ENCODE measurements around the gene GRAP.
A peak's percentile ranks its signal among the peaks of the same experiment; 100 is the strongest.

Gene GRAP

DNA sequence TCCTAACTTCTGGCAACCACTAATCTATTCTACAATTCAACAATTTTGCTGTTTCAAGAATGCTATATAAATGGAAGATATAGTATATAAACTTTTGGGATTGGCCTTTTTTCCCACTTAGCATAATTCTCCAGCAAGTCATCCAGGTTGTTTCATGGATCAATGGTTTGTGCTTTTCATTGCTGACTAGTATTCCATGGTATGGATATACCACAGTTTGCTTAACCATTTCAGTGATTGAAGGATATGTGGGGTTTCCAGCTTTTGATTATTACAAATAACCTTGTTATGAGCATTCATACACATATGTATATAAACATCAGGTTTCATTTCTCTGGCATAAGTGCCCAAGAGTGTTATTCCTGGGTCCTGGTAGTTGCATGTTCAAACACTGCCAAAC is 40.1 kb downstream of the GRAP start:
- TF ChIP-seq, protein P1, sequence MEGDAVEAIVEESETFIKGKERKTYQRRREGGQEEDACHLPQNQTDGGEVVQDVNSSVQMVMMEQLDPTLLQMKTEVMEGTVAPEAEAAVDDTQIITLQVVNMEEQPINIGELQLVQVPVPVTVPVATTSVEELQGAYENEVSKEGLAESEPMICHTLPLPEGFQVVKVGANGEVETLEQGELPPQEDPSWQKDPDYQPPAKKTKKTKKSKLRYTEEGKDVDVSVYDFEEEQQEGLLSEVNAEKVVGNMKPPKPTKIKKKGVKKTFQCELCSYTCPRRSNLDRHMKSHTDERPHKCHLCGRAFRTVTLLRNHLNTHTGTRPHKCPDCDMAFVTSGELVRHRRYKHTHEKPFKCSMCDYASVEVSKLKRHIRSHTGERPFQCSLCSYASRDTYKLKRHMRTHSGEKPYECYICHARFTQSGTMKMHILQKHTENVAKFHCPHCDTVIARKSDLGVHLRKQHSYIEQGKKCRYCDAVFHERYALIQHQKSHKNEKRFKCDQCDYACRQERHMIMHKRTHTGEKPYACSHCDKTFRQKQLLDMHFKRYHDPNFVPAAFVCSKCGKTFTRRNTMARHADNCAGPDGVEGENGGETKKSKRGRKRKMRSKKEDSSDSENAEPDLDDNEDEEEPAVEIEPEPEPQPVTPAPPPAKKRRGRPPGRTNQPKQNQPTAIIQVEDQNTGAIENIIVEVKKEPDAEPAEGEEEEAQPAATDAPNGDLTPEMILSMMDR (conservative IDR thresholded peaks at IDR 0.05), result no peak
- TF ChIP-seq ZFX (IDR thresholded peaks at IDR 0.05), result no peak
- no peak overlapping the region for H3K27ac ChIP-seq

DNA sequence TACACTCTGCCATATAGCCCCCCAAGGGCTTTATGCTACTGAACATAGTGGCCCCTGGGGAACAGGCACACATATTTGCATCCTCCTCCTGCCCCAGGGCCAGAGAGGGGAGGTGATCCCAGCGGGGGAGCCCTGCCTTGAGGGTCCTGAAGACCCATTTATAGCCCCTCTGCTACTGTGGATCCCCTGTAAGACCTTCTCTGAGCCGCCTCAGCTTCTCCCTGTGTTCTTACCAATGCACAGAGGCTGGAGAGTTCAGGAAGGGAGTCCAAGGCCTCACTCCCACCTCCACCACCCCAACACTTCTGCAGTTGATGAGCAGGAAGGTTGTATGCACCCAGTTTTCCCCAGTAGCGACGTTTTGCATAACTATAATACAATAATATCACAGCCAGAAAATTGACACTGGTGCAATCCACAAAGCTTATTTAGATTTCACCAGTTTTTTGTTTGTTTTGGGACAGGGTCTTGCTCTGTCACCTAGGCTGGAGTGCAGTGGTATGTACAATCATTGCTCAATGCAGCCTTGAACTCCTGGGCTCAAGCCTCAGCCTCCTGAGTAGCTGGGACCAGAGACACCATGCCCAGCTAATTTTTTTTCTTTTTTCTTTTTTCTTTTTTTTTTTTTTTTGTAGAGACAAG is 40.8 kb downstream of the GRAP start:
- H3K27ac ChIP-seq, result no peak overlapping the region
- TF ChIP-seq, protein P1 (conservative IDR thresholded peaks at IDR 0.05), result no peak
- no peak for TF ChIP-seq ZFX (IDR thresholded peaks at IDR 0.05)

DNA sequence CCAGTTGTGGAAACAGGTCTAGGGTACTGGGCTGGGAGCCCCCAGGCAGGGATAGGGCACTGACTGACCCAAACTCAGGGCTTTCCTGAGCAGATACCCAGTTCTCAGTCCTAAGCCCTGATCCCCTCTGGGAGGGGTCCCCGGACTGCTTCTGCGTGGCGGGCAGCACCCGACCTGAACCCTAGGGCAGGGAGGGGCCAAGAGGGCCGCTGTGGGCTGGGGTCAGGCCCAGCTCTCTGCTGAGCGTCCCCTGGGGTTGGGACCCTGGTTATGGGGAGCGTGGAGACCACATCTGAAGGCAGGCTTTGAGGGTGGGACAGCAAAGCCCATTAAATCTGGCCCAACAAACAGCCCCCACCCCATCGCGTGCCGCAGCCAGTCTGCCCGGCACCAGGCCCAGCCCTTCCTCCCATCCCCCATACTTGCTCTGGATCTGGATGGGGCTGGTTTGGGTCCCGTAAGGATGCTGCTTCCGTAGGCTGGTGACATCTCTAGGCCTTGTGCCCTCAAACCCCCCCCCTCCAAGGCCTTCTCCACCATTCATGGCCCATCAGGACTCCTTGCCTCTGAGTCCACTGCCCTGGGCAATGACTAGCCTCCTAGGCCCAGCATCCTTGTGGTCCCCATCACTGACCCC is 41.5 kb downstream of the GRAP start:
- TF ChIP-seq, protein P1 (conservative IDR thresholded peaks at IDR 0.05), result no peak
- no peak for TF ChIP-seq ZFX (IDR thresholded peaks at IDR 0.05)
- peak overlapping the region; percentile 71 for H3K27ac ChIP-seq

- peak within 1 kb of the TSS; percentile 71 for H3K27ac ChIP-seq
- TF ChIP-seq, protein P1 (conservative IDR thresholded peaks at IDR 0.05), result no peak
- TF ChIP-seq ZFX (IDR thresholded peaks at IDR 0.05), result 0 out of 2 replicates have a peak, but pooled peaks have one; percentile 31
These were observed 42.2 kb downstream of the GRAP start, which contains the start of gene FAM83G for GRCh38 chr17:19004421-19005136. Gene FAM83G (minus strand): TSS chr17:19004764. CDS start chr17:19004041, 723 bp downstream.

GRCh38 chr17:19003543-19004420 is 43.0 kb downstream of the GRAP start:
- peak overlapping the region; percentile 71 for H3K27ac ChIP-seq
- TF ChIP-seq ZFX (IDR thresholded peaks at IDR 0.05), result no peak
- TF ChIP-seq, protein P1 (conservative IDR thresholded peaks at IDR 0.05), result no peak

DNA sequence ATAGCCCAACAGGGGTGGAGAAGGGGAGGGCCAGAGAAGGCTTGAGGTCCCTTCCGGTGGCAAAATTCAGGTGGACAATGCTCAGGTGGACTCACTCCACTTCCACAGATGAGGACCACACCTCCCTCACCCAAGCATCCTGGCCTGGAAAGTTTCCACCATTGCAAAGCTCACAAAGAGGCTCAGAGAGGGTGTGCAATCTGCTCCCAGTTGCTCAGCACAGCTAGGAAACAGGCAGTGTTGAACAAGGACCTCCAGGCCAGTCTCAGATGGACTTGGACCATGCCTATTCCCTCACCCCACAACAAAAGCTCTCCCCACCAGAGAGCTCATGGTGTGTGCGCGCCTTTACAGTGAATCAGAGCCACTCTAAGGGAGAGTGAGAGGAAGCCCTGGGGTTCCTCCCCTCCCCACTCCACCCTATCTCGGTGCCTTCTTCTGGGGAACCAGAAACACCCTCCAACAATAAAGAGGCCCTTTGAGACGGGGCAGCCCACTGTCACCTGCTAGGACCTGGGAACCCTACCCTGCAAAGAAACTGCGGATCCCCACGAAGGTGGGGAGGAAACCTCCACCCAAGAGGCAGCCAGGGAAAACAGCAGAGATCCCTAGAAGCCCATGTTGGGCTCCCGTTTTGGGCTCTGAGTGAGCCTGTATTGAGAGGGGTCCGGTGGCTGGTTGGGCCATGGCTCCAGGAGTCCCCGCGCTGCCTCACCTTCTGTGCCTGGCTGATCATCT is 43.8 kb downstream of the GRAP start:
- H3K27ac ChIP-seq, result no peak overlapping the region
- TF ChIP-seq, protein P1 (conservative IDR thresholded peaks at IDR 0.05), result no peak
- no peak for TF ChIP-seq ZFX (IDR thresholded peaks at IDR 0.05)
